ENCODE results near the gene PTPA.
"Not testable (repeated sequence)": the region's sequence is repeated elsewhere in the genome, so short reads cannot be mapped to it uniquely, and the experiment has no call there.

PTPA gene

GRCh38 chr9:129178568-129179382, 67.6 kb downstream of the PTPA start:
- no peak for DNase-seq

- no peak for DNase-seq
Observed at GRCh38 chr9:129181246-129181645, 70.0 kb downstream of the PTPA start.

- no peak for DNase-seq
Observed at GRCh38 chr9:129182122-129182521, 70.9 kb downstream of the PTPA start.

GRCh38 chr9:129182625-129183494, 71.6 kb downstream of the PTPA start:
- no peak for DNase-seq

- no peak for DNase-seq
Observed at GRCh38 chr9:129183495-129184218, 72.4 kb downstream of the PTPA start.

- no peak for DNase-seq
Observed at GRCh38 chr9:129184219-129184524, 73.0 kb downstream of the PTPA start.

GRCh38 chr9:129184596-129185122, 73.4 kb downstream of the PTPA start:
- no peak for DNase-seq

- no peak for DNase-seq
Observed at GRCh38 chr9:129185402-129185801, 74.2 kb downstream of the PTPA start.

- DNase-seq: no peak
Observed at GRCh38 chr9:129185991-129186390, 74.8 kb downstream of the PTPA start.

GRCh38 chr9:129187042-129187441, 75.8 kb downstream of the PTPA start:
- no peak for DNase-seq

GRCh38 chr9:129189971-129190370, 78.8 kb downstream of the PTPA start:
- DNase-seq: not testable (repeated sequence)

GRCh38 chr9:129191234-129191633, 80.0 kb downstream of the PTPA start:
- no peak for DNase-seq

- no peak for DNase-seq
Observed at GRCh38 chr9:129193655-129194054, 82.4 kb downstream of the PTPA start.

GRCh38 chr9:129194221-129194620, 83.0 kb downstream of the PTPA start:
- DNase-seq: no peak

GRCh38 chr9:129195606-129196005, 84.4 kb downstream of the PTPA start:
- no peak for DNase-seq

- not testable (repeated sequence) for DNase-seq
Observed at GRCh38 chr9:129197045-129197444, 85.8 kb downstream of the PTPA start.

- DNase-seq: no peak
Observed at GRCh38 chr9:129197978-129198318, 86.7 kb downstream of the PTPA start.
